Activated naive CD4-positive, alpha-beta T cell treated with anti-CD3 and anti-CD28 coated beads, Interleukin-2, amount 50 U/mL, for 24 hours (primary cell): ENCODE data around the gene SLC8B1.

Source experiments
- H3K27ac Mint-ChIP-seq: one replicate; pipeline ENCODE4 v1.8.0; 2021; ENCODE audit warnings: mild to moderate bottlenecking, mixed read lengths
- H3K27me3 Mint-ChIP-seq: one replicate; pipeline ENCODE4 v1.8.0; 2021; ENCODE audit warnings: mixed read lengths
- H3K36me3 Mint-ChIP-seq: one replicate; pipeline ENCODE4 v1.8.0; 2021; ENCODE audit warnings: mixed read lengths
- H3K4me1 Mint-ChIP-seq: one replicate; pipeline ENCODE4 v1.8.0; 2021; ENCODE audit warnings: mixed read lengths
- H3K4me3 Mint-ChIP-seq: one replicate; pipeline ENCODE4 v1.8.0; 2021; ENCODE audit warnings: mild to moderate bottlenecking, mixed read lengths
- H3K9me3 Mint-ChIP-seq: one replicate; pipeline ENCODE4 v1.8.0; 2021; ENCODE audit warnings: mixed read lengths

Gene SLC8B1

GRCh38 chr12:113334786-113335539 lies at the start of gene SLC8B1:
SLC8B1 (minus strand) TSS chr12:113335109; CDS start chr12:113332878, 2,231 bp downstream.
- Mint-ChIP-seq H3K4me3 (peak within 1 kb of the TSS; percentile 97), H3K9me3 (no peaks in the 10 kb centered on the region), H3K4me1 (peaks cover 39% of the 10 kb centered on the region), H3K27ac (peak within 1 kb of the TSS; percentile 83), H3K27me3 (no peaks in the 10 kb centered on the region), H3K36me3 (peaks cover 6% of the 10 kb centered on the region)

- H3K27me3 Mint-ChIP-seq = no peaks in the 10 kb centered on the region
- H3K36me3 Mint-ChIP-seq = peaks cover 2% of the 10 kb centered on the region
- no peaks in the 10 kb centered on the region for H3K4me1 Mint-ChIP-seq
- no peaks in the 10 kb centered on the region for H3K9me3 Mint-ChIP-seq
- H3K4me3 Mint-ChIP-seq = no peak overlapping the region
- H3K27ac Mint-ChIP-seq = no peak overlapping the region
Measured at GRCh38 chr12:113382206-113382605, 47.3 kb upstream of the SLC8B1 start.

GRCh38 chr12:113381220-113381619 lies 46.3 kb upstream of the SLC8B1 start:
- no peak overlapping the region for H3K4me3 Mint-ChIP-seq
- H3K27me3 Mint-ChIP-seq = no peaks in the 10 kb centered on the region
- H3K36me3 Mint-ChIP-seq = peaks cover 2% of the 10 kb centered on the region
- H3K27ac Mint-ChIP-seq = no peak overlapping the region
- no peaks in the 10 kb centered on the region for H3K9me3 Mint-ChIP-seq
- H3K4me1 Mint-ChIP-seq = no peaks in the 10 kb centered on the region

- Mint-ChIP-seq H3K4me3 (no peak overlapping the region), H3K9me3 (no peaks in the 10 kb centered on the region), H3K27ac (no peak overlapping the region), H3K4me1 (no peaks in the 10 kb centered on the region), H3K36me3 (peaks cover 11% of the 10 kb centered on the region), H3K27me3 (no peaks in the 10 kb centered on the region)
Measured at GRCh38 chr12:113378291-113378690, 43.4 kb upstream of the SLC8B1 start.

GRCh38 chr12:113374823-113375428 lies 40.0 kb upstream of the SLC8B1 start:
- Mint-ChIP-seq H3K27me3 (no peaks in the 10 kb centered on the region), H3K36me3 (peaks cover 13% of the 10 kb centered on the region), H3K27ac (no peak overlapping the region), H3K4me1 (no peaks in the 10 kb centered on the region), H3K9me3 (no peaks in the 10 kb centered on the region), H3K4me3 (no peak overlapping the region)

- no peak overlapping the region for H3K4me3 Mint-ChIP-seq
- no peaks in the 10 kb centered on the region for H3K27me3 Mint-ChIP-seq
- peaks cover 13% of the 10 kb centered on the region for H3K36me3 Mint-ChIP-seq
- H3K4me1 Mint-ChIP-seq = no peaks in the 10 kb centered on the region
- H3K27ac Mint-ChIP-seq = no peak overlapping the region
- H3K9me3 Mint-ChIP-seq = no peaks in the 10 kb centered on the region
Measured at GRCh38 chr12:113373969-113374368, 39.1 kb upstream of the SLC8B1 start.

GRCh38 chr12:113373440-113373839 lies 38.5 kb upstream of the SLC8B1 start:
- Mint-ChIP-seq H3K36me3 (peaks cover 13% of the 10 kb centered on the region), H3K27me3 (no peaks in the 10 kb centered on the region), H3K4me1 (no peaks in the 10 kb centered on the region), H3K4me3 (no peak overlapping the region), H3K27ac (no peak overlapping the region), H3K9me3 (no peaks in the 10 kb centered on the region)

GRCh38 chr12:113372371-113372770 lies 37.5 kb upstream of the SLC8B1 start:
- H3K4me3 Mint-ChIP-seq = no peak overlapping the region
- H3K36me3 Mint-ChIP-seq = peaks cover 11% of the 10 kb centered on the region
- no peak overlapping the region for H3K27ac Mint-ChIP-seq
- no peaks in the 10 kb centered on the region for H3K4me1 Mint-ChIP-seq
- no peaks in the 10 kb centered on the region for H3K27me3 Mint-ChIP-seq
- H3K9me3 Mint-ChIP-seq = no peaks in the 10 kb centered on the region

GRCh38 chr12:113371808-113372207 lies 36.9 kb upstream of the SLC8B1 start:
- no peaks in the 10 kb centered on the region for H3K4me1 Mint-ChIP-seq
- no peaks in the 10 kb centered on the region for H3K27me3 Mint-ChIP-seq
- H3K9me3 Mint-ChIP-seq = no peaks in the 10 kb centered on the region
- no peak overlapping the region for H3K27ac Mint-ChIP-seq
- H3K4me3 Mint-ChIP-seq = no peak overlapping the region
- H3K36me3 Mint-ChIP-seq = peaks cover 11% of the 10 kb centered on the region

GRCh38 chr12:113370923-113371682 lies 36.2 kb upstream of the SLC8B1 start:
- no peak overlapping the region for H3K4me3 Mint-ChIP-seq
- no peaks in the 10 kb centered on the region for H3K27me3 Mint-ChIP-seq
- H3K36me3 Mint-ChIP-seq = peaks cover 12% of the 10 kb centered on the region
- no peaks in the 10 kb centered on the region for H3K4me1 Mint-ChIP-seq
- H3K27ac Mint-ChIP-seq = no peak overlapping the region
- H3K9me3 Mint-ChIP-seq = no peaks in the 10 kb centered on the region

GRCh38 chr12:113369391-113369985 lies 34.6 kb upstream of the SLC8B1 start:
- Mint-ChIP-seq H3K27me3 (no peaks in the 10 kb centered on the region), H3K4me1 (no peaks in the 10 kb centered on the region), H3K36me3 (peaks cover 10% of the 10 kb centered on the region), H3K4me3 (no peak overlapping the region), H3K27ac (no peak overlapping the region), H3K9me3 (no peaks in the 10 kb centered on the region)

GRCh38 chr12:113368331-113368730 lies 33.4 kb upstream of the SLC8B1 start:
- Mint-ChIP-seq H3K36me3 (peaks cover 4% of the 10 kb centered on the region), H3K4me3 (no peak overlapping the region), H3K27me3 (no peaks in the 10 kb centered on the region), H3K9me3 (no peaks in the 10 kb centered on the region), H3K4me1 (no peaks in the 10 kb centered on the region), H3K27ac (no peak overlapping the region)

- H3K27me3 Mint-ChIP-seq = no peaks in the 10 kb centered on the region
- H3K9me3 Mint-ChIP-seq = no peaks in the 10 kb centered on the region
- no peaks in the 10 kb centered on the region for H3K4me1 Mint-ChIP-seq
- no peak overlapping the region for H3K4me3 Mint-ChIP-seq
- H3K27ac Mint-ChIP-seq = no peak overlapping the region
- H3K36me3 Mint-ChIP-seq = peaks cover 1% of the 10 kb centered on the region
Measured at GRCh38 chr12:113366827-113367226, 31.9 kb upstream of the SLC8B1 start.

GRCh38 chr12:113365639-113366395 lies 30.9 kb upstream of the SLC8B1 start:
- Mint-ChIP-seq H3K27me3 (no peaks in the 10 kb centered on the region), H3K27ac (no peak overlapping the region)

GRCh38 chr12:113364698-113365097 lies 29.8 kb upstream of the SLC8B1 start:
- H3K9me3 Mint-ChIP-seq = no peaks in the 10 kb centered on the region
- H3K36me3 Mint-ChIP-seq = peaks cover 1% of the 10 kb centered on the region
- H3K27me3 Mint-ChIP-seq = no peaks in the 10 kb centered on the region
- peaks cover 6% of the 10 kb centered on the region for H3K4me1 Mint-ChIP-seq
- no peak overlapping the region for H3K4me3 Mint-ChIP-seq
- no peak overlapping the region for H3K27ac Mint-ChIP-seq

More at GRCh38 chr12:113365639-113366395, 30.9 kb upstream of the SLC8B1 start:
- Mint-ChIP-seq H3K9me3 (no peaks in the 10 kb centered on the region), H3K4me1 (no peaks in the 10 kb centered on the region), H3K4me3 (no peak overlapping the region), H3K36me3 (peaks cover 1% of the 10 kb centered on the region)
